Panc1 (cell line): ENCODE results near the gene DNAH3. TPM values are rescaled to one million over a fixed set of nuclear protein-coding genes. Genes with fewer than 3 reads are reported as not detected.

Experiments used
- ATAC-seq: fragments of 200-7000 bp; cut with Tn5 transposase; 2 replicates; pipeline ENCODE4 v1.9.1; 2020; ENCODE audit warnings: mild to moderate bottlenecking, moderate library complexity
- BruUV-seq: library from RNA; stranded (reverse); fragments of 400-500 nt; replicated peaks from 2 replicates; lab custom pipeline; 2021; lab: Mats Ljungman, UMichigan
- CTCF ChIA-PET: fragments of 300-600 bp; sonication (Branson Sonifier 250); formaldehyde crosslinking; loops from one replicate; lab custom pipeline; 2022; ENCODE audit warnings: antibody characterized with exemption; lab: Charles Lee
- POLR2A ChIA-PET: fragments of 300-600 bp; sonication (Branson Sonifier 250); formaldehyde crosslinking; loops from one replicate; lab custom pipeline; 2022; ENCODE audit warnings: antibody characterized with exemption; lab: Charles Lee
- DNase-seq: peaks from one replicate; pipeline ENCODE4 v3.0.0-alpha.2; 2010; ENCODE audit warnings: low read depth, low spot score
- H3K27ac ChIP-seq: 2 replicates; pipeline ENCODE4 v1.5.1; 2011; ENCODE audit warnings: mild to moderate bottlenecking, low read length, inconsistent platforms
- H3K27me3 ChIP-seq: fragments of 200-500 bp; sonication (Bioruptor generic); 2 replicates; pipeline ENCODE4 v1.6.0; 2014; ENCODE audit warnings: low read length, inconsistent platforms; ENCODE audit not compliant: control insufficient read depth, insufficient read depth
- H3K36me3 ChIP-seq: fragments of 200-500 bp; sonication (Bioruptor generic); 2 replicates; pipeline ENCODE4 v1.5.1; 2014; ENCODE audit warnings: inconsistent platforms, mild to moderate bottlenecking, low read length, moderate library complexity; ENCODE audit not compliant: control insufficient read depth, insufficient read depth
- H3K4me1 ChIP-seq: 2 replicates; pipeline ENCODE4 v1.5.1; 2011; ENCODE audit warnings: inconsistent platforms, mild to moderate bottlenecking, low read length, moderate library complexity; ENCODE audit not compliant: control insufficient read depth, insufficient read depth
- H3K4me3 ChIP-seq, 2 experiments: 2 replicates each; pipeline ENCODE4 v1.5.1; 2011 to 2012; ENCODE audit warnings: low read depth in 2 of 2, low read length in 2 of 2, mild to moderate bottlenecking in 2 of 2, inconsistent platforms in 1 of 2, moderate library complexity in 1 of 2
- H3K9me3 ChIP-seq: fragments of 200-500 bp; sonication (Bioruptor generic); 2 replicates; pipeline ENCODE4 v1.5.1; 2014; ENCODE audit warnings: low read depth, mild to moderate bottlenecking, inconsistent platforms, low read length, moderate library complexity; ENCODE audit not compliant: control insufficient read depth, insufficient read depth
- CTCF ChIP-seq: fragments of 450-650 bp; IDR thresholded peaks from 2 replicates; pipeline ENCODE4 v1.5.1; 2017; ENCODE audit warnings: mild to moderate bottlenecking
- POLR2AphosphoS5 ChIP-seq: IDR thresholded peaks from 2 replicates; pipeline ENCODE4 v1.6.1; 2012; ENCODE audit warnings: mild to moderate bottlenecking, low read depth, low read length, moderate library complexity
- REST ChIP-seq, 2 experiments: IDR thresholded peaks; 2 replicates each; pipeline ENCODE4 v1.6.1; 2011 to 2012; ENCODE audit warnings: low read depth in 2 of 2, control low read depth in 1 of 2, low read length in 1 of 2, mild to moderate bottlenecking in 1 of 2, moderate library complexity in 1 of 2; ENCODE audit not compliant: insufficient read depth in 1 of 2
- SIN3A ChIP-seq: IDR thresholded peaks from 2 replicates; pipeline ENCODE4 v1.6.1; 2012; ENCODE audit warnings: low read depth, mild to moderate bottlenecking, low read length, moderate library complexity, borderline replicate concordance; ENCODE audit not compliant: insufficient read depth
- TCF7L2 ChIP-seq: IDR thresholded peaks from 2 replicates; pipeline ENCODE4 v1.6.1; 2011; ENCODE audit warnings: mild to moderate bottlenecking, low read depth, low read length, inconsistent platforms
- in situ Hi-C: cut with HindIII; loops from 2 replicates; pipeline ENCODE4 v1.10.0; 2016; ENCODE audit warnings: low sequenced_read_pairs, low pct_unique_long_range_greater_than_20kb
- intact Hi-C: fragments of 100-400 bp; cut with micrococcal nuclease; formaldehyde crosslinking; loops from one replicate; pipeline ENCODE4 v1.10.0; 2022; ENCODE audit not compliant: unreplicated experiment
- total RNA-seq: library from RNA; stranded (reverse); gene quantifications from one replicate; pipeline ENCODE4 v1.2.1, GENCODE V29; 2021; ENCODE audit not compliant: unreplicated experiment

The DNAH3 gene
- total RNA-seq, 1 experiment from 2014 or later: 0.62 TPM

DNA sequence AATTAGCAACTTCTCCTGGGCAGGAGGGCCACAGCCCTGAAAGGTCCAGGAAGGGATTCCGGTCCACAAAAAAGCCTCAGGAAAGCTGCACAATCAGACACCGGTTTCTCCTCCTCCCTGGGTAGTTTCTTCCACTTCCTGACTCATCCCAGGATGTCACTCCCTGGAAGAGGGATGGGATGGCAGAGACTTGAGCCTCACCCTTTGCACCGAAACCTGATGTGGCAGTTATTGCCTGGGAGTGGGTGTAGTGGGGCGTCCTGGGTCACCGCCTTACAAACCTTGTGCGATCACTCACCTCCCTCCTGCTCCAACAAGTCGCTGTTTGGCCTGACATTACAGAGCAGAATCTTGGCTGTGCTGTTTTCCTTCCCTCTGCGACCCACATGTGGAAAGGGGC, 179.2 kb downstream of the DNAH3 start:
- BruUV-seq: no TSS peak
- Histone ChIP-seq H3K27ac (no peak overlapping the region), H3K4me1 (no peaks in the 10 kb centered on the region), H3K27me3 (no peaks in the 10 kb centered on the region), H3K9me3 (no peaks in the 10 kb centered on the region), H3K4me3 (no peak overlapping the region), H3K36me3 (no peaks in the 10 kb centered on the region)
- DNase-seq: no peak
- ChIA-PET POLR2A (no interaction called here), CTCF (no interaction called here)
- ATAC-seq: no peak
- TF ChIP-seq REST (IDR thresholded peaks at IDR 0.05; ENCODE audit: insufficient read depth in 1 of 2, low read depth in 2 of 2, low read length in 1 of 2): no peak
- TF ChIP-seq POLR2AphosphoS5: no peak
- TF ChIP-seq TCF7L2: no peak
- no peak for TF ChIP-seq SIN3A
- TF ChIP-seq CTCF: no peak
- in situ Hi-C loops (no loop called here), intact Hi-C loops (no loop called here)

DNA sequence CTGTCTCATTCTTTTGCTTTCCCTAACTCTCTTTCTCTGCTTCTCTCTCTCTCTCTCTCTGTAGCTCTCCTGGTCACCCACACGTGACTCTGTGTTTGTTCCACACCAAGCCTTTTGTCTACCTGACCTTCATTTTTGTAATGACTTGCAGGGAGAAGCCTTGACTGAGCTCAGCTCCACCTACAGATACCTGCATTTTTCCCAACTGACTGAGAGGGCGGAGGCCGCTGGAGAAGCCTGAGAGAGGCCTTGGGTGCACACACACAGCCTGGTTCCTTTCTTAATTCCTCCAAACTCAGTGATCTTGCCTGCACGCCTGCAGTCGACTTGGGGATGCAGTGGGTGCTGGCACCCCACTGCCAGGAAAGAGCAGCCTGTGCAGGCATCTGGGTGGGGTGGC, 181.3 kb downstream of the DNAH3 start:
- Histone ChIP-seq H3K9me3 (no peaks in the 10 kb centered on the region), H3K27me3 (no peaks in the 10 kb centered on the region), H3K27ac (no peak overlapping the region), H3K36me3 (no peaks in the 10 kb centered on the region), H3K4me1 (no peaks in the 10 kb centered on the region), H3K4me3 (no peak overlapping the region)
- no TSS peak for BruUV-seq
- in situ Hi-C loops (no loop called here), intact Hi-C loops (no loop called here)
- TF ChIP-seq SIN3A (no peak), POLR2AphosphoS5 (no peak), TCF7L2 (no peak), CTCF (no peak)
- no peak for ATAC-seq
- CTCF ChIA-PET: no interaction called here
- POLR2A ChIA-PET: no interaction called here
- DNase-seq: no peak
